Fibroblast of lung (primary cell): ENCODE results near the gene MEIOB. TPM values are rescaled to one million over a fixed set of nuclear protein-coding genes. Genes with fewer than 3 reads are reported as not detected.

Experiments
- DNase-seq, 2 donors: peaks; one replicate each; pipeline versions ENCODE4 v3.0.0 to v3.0.0-alpha.2; 2010; ENCODE audit warnings: low read depth in 2 of 2
- H2AFZ ChIP-seq: 2 replicates; pipeline ENCODE4 v1.5.1; 2012; ENCODE audit warnings: low read length, control low read depth, inconsistent platforms
- H3K27ac ChIP-seq: 2 replicates; pipeline ENCODE4 v1.5.1; 2011; ENCODE audit warnings: low read length, control low read depth; ENCODE audit not compliant: insufficient read depth
- H3K27me3 ChIP-seq: 2 replicates; pipeline ENCODE4 v1.5.1; 2011; ENCODE audit warnings: mild to moderate bottlenecking, low read length; ENCODE audit not compliant: control insufficient read depth, insufficient read depth
- H3K36me3 ChIP-seq: 2 replicates; pipeline ENCODE4 v1.5.1; 2011; ENCODE audit warnings: low read length; ENCODE audit not compliant: control insufficient read depth, insufficient read depth
- H3K4me1 ChIP-seq: 2 replicates; pipeline ENCODE4 v1.5.1; 2011; ENCODE audit warnings: low read length; ENCODE audit not compliant: control insufficient read depth, insufficient read depth; ENCODE audit errors: extremely low read depth
- H3K4me2 ChIP-seq: 2 replicates; pipeline ENCODE4 v1.5.1; 2011; ENCODE audit warnings: low read length, control low read depth; ENCODE audit not compliant: insufficient read depth; ENCODE audit errors: extremely low read depth
- H3K4me3 ChIP-seq, 4 experiments: fragments of 200-600 bp in 1 of 4; sonication (generic) in 1 of 4; replicated peaks in 1 of 4; 2 replicates each; pipeline ENCODE4 v1.5.1; 2011 to 2016; ENCODE audit warnings: low read length in 4 of 4, low read depth in 3 of 4, mild to moderate bottlenecking in 3 of 4, control low read depth in 2 of 4, inconsistent platforms in 1 of 4, mixed read lengths in 1 of 4; ENCODE audit not compliant: insufficient read depth in 1 of 4; ENCODE audit errors: control extremely low read depth in 1 of 4
- H3K79me2 ChIP-seq: 2 replicates; pipeline ENCODE4 v1.5.1; 2012; ENCODE audit warnings: mild to moderate bottlenecking, low read length, inconsistent platforms; ENCODE audit not compliant: control insufficient read depth, insufficient read depth
- H3K9ac ChIP-seq: 2 replicates; pipeline ENCODE4 v1.5.1; 2011; ENCODE audit warnings: mild to moderate bottlenecking, low read length, control low read depth; ENCODE audit not compliant: insufficient read depth
- H3K9me3 ChIP-seq: 2 replicates; pipeline ENCODE4 v1.5.1; 2012; ENCODE audit warnings: low read depth, low read length; ENCODE audit not compliant: control insufficient read depth, insufficient read depth
- H4K20me1 ChIP-seq: 2 replicates; pipeline ENCODE4 v1.5.1; 2011; ENCODE audit warnings: low read length; ENCODE audit not compliant: control insufficient read depth, insufficient read depth; ENCODE audit errors: extremely low read depth
- CTCF ChIP-seq, 2 donors: IDR thresholded peaks in 1 of 2; conservative IDR thresholded peaks in 1 of 2; 1 replicate in 1 of 2; 2 replicates in 1 of 2; pipeline ENCODE4 v1.5.1; 2011 to 2012; ENCODE audit warnings: low read length in 2 of 2, control low read depth in 1 of 2, inconsistent platforms in 1 of 2, low read depth in 1 of 2, mild to moderate bottlenecking in 1 of 2
- EZH2 ChIP-seq: IDR thresholded peaks from 2 replicates; pipeline ENCODE4 v1.5.1; 2012; ENCODE audit warnings: low read length, control low read depth, mild to moderate bottlenecking; ENCODE audit errors: missing control alignments
- polyA plus RNA-seq, 2 donors: library from polyadenylated mRNA; depleted of rRNA in 1 of 2; stranded (reverse) in 1 of 2; unstranded in 1 of 2; fragments of >200 nt; gene quantifications; 2 replicates each; pipeline ENCODE4 v1.2.1, GENCODE V29; 2011 to 2012; ENCODE audit warnings: missing spikeins in 1 of 2
- total RNA-seq: library from RNA; depleted of rRNA; stranded (reverse); fragments of >200 nt; gene quantifications from 2 replicates; pipeline ENCODE4 v1.2.1, GENCODE V29; 2014

Gene MEIOB
- total and polyA plus RNA-seq, 2 donors (not counting 1 experiment from before 2014, with no cell fraction given): not detected

DNA sequence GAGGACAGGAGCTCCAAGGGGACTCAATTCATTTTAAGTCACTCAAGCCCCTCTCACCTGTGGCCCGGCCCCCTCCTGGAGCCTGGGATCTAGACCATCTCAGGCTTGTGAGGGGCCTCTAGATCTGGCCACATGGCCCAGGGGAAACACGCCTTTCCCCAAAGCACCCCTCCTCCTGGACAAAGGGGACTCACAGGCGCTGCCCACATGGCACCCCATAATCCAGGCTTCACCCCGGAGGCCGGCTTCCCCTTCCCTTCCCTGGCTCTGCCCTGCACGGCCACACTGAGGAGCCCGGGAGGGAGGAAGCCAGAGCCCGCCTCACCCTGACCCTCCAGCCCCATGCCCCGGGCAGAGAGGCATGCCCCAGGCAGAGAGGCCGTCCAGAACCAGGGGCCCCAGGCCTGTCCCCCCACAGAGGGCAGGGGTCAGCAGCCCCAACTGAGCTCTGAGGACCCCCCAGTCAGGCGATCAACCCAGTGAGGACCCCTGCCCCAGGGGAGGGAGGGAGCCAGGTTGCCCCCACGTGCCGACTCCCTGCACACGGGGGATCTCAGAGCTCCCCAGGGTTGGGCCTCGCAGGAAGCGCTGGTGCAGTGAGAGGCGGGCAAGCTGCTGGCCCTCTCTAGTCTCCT is 35.4 kb upstream of the MEIOB start:
- no peak overlapping the region for H3K9ac ChIP-seq

GRCh38 chr16:1906846-1907165 is 34.8 kb upstream of the MEIOB start:
- TF ChIP-seq CTCF (conservative IDR thresholded peaks at IDR 0.05 in 1 of 2, IDR thresholded peaks at IDR 0.05 in 1 of 2; ENCODE audit: low read depth in 1 of 2, low read length in 2 of 2) (no peak), EZH2 (no peak)
- no peaks in the 10 kb centered on the region for H3K36me3 ChIP-seq
- H3K9me3 ChIP-seq: no peaks in the 10 kb centered on the region
- no peak overlapping the region for H2AFZ ChIP-seq
- H3K4me3 ChIP-seq: no peak overlapping the region
- H3K4me2 ChIP-seq: no peak overlapping the region
- no peaks in the 10 kb centered on the region for H3K4me1 ChIP-seq
- no peak overlapping the region for H3K9ac ChIP-seq
- no peaks in the 10 kb centered on the region for H3K79me2 ChIP-seq
- no peaks in the 10 kb centered on the region for H4K20me1 ChIP-seq
- DNase-seq: no peak
- no peak overlapping the region for H3K27ac ChIP-seq
- H3K27me3 ChIP-seq: peaks cover 9% of the 10 kb centered on the region

More for the DNA sequence above, 35.4 kb upstream of the MEIOB start:
- Histone ChIP-seq H2AFZ (no peak overlapping the region), H3K36me3 (no peaks in the 10 kb centered on the region), H3K4me1 (no peaks in the 10 kb centered on the region), H3K4me2 (no peak overlapping the region), H3K4me3 (no peak overlapping the region), H3K79me2 (no peaks in the 10 kb centered on the region), H4K20me1 (no peaks in the 10 kb centered on the region), H3K27ac (no peak overlapping the region), H3K9me3 (no peaks in the 10 kb centered on the region), H3K27me3 (peaks cover 9% of the 10 kb centered on the region)
- DNase-seq: no peak
- no peak for TF ChIP-seq CTCF (conservative IDR thresholded peaks at IDR 0.05 in 1 of 2, IDR thresholded peaks at IDR 0.05 in 1 of 2; ENCODE audit: low read depth in 1 of 2, low read length in 2 of 2)

DNA sequence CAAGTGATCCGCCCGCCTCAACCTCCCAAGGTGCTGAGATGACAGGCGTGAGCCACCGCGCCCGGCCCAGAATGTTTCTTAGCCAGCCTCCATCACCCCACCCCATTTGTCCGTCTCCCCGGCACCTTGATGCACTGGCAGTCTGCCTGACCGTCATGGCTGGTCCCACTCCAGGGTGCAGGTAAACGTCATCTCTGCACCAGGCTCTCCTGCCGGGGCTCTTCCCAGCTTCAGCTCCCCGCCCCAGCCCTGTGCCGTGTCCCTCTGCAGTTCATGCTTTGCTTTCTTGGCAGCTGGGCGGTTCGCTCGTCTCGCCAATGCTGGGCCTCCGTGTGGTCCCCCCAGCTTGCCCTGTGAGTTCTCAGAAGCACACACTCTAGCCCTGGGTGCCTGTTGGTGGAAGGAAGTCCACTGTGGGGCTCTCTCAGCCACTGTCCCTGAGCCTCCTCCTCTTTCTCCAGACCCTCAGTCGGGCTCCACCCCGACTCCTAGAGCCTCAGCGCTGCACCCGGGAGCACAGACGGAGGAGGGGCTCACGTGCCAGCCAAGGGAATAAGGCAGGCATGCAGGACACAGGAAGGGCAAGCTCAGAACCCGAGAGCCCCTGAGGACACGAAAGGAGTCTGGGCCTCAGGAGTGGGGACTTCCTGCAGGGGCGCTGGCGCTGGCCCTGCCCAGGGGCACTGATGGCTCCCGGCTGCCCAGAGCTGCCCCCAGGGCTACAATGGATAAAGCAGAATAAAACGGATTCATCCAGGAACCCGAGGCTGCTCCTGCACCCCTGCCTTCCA is 34.3 kb upstream of the MEIOB start:
- H3K27ac ChIP-seq: no peak overlapping the region
- H3K79me2 ChIP-seq: no peaks in the 10 kb centered on the region
- no peak overlapping the region for H3K9ac ChIP-seq
- H3K4me1 ChIP-seq: no peaks in the 10 kb centered on the region
- H3K36me3 ChIP-seq: no peaks in the 10 kb centered on the region
- TF ChIP-seq CTCF (conservative IDR thresholded peaks at IDR 0.05 in 1 of 2, IDR thresholded peaks at IDR 0.05 in 1 of 2; ENCODE audit: low read depth in 1 of 2, low read length in 2 of 2) (no peak), EZH2 (no peak)
- no peaks in the 10 kb centered on the region for H3K9me3 ChIP-seq
- H3K4me3 ChIP-seq: no peak overlapping the region
- no peak for DNase-seq
- no peak overlapping the region for H3K4me2 ChIP-seq
- peaks cover 9% of the 10 kb centered on the region for H3K27me3 ChIP-seq
- H4K20me1 ChIP-seq: no peaks in the 10 kb centered on the region
- no peak overlapping the region for H2AFZ ChIP-seq
